ENCODE results near the gene HS6ST3. TPM values are rescaled to one million over a fixed set of nuclear protein-coding genes. Genes with fewer than 3 reads are reported as not detected.

HS6ST3 gene
- total and polyA plus RNA-seq, 2 experiments from 2014 or later: 2.2 to 2.7 TPM

- Histone ChIP-seq H2AFZ (no peak overlapping the region), H3K27me3 (no peaks in the 10 kb centered on the region), H3K4me2 (no peak overlapping the region), H3K4me3 (no peak overlapping the region), H3K9me3 (ENCODE audit: low read depth) (no peaks in the 10 kb centered on the region), H3K9me2 (replicated peaks; ENCODE audit: insufficient read depth) (no peaks in the 10 kb centered on the region), H3K27ac (no peak overlapping the region), H3K79me2 (no peaks in the 10 kb centered on the region), H3K4me1 (ENCODE audit: insufficient read depth) (no peaks in the 10 kb centered on the region), H3K36me3 (replicated peaks; ENCODE audit: insufficient read depth, low read depth) (no peaks in the 10 kb centered on the region), H4K20me1 (ENCODE audit: insufficient read depth, poor library complexity, severe bottlenecking) (no peaks in the 10 kb centered on the region)
- no peak for DNase-seq (ENCODE audit: low spot score)
- TF ChIP-seq CTCF (IDR thresholded peaks at IDR 0.05; ENCODE audit: poor library complexity): no peak
- no peak for TF ChIP-seq EZH2 (IDR thresholded peaks at IDR 0.05; ENCODE audit: borderline replicate concordance)
- no peak for TF ChIP-seq EZH2phosphoT487 (IDR thresholded peaks at IDR 0.05; ENCODE audit: low read depth, severe bottlenecking, unreplicated experiment)
- WGBS (ENCODE audit: low lambda C conversion rate, missing lambda C conversion rate): 44% methylated on average over 7 of the region's 7 CpGs
Measured at GRCh38 chr13:96294930-96295881, 205.3 kb downstream of the HS6ST3 start.

GRCh38 chr13:96297360-96297759 lies 207.5 kb downstream of the HS6ST3 start:
- H3K9me3 ChIP-seq (ENCODE audit: low read depth): no peaks in the 10 kb centered on the region
- no peak overlapping the region for H3K27ac ChIP-seq
- H3K9me2 ChIP-seq (replicated peaks; ENCODE audit: insufficient read depth): no peaks in the 10 kb centered on the region
- 71% methylated on average over 3 of the region's 3 CpGs for WGBS (ENCODE audit: low lambda C conversion rate, missing lambda C conversion rate)
- H4K20me1 ChIP-seq (ENCODE audit: insufficient read depth, poor library complexity, severe bottlenecking): no peaks in the 10 kb centered on the region
- no peak overlapping the region for H3K4me2 ChIP-seq
- H3K79me2 ChIP-seq: no peaks in the 10 kb centered on the region
- no peak for DNase-seq (ENCODE audit: low spot score)
- H3K4me3 ChIP-seq: no peak overlapping the region
- TF ChIP-seq EZH2phosphoT487 (IDR thresholded peaks at IDR 0.05; ENCODE audit: low read depth, severe bottlenecking, unreplicated experiment): no peak
- no peak for TF ChIP-seq CTCF (IDR thresholded peaks at IDR 0.05; ENCODE audit: poor library complexity)
- no peaks in the 10 kb centered on the region for H3K36me3 ChIP-seq (replicated peaks; ENCODE audit: insufficient read depth, low read depth)
- no peaks in the 10 kb centered on the region for H3K4me1 ChIP-seq (ENCODE audit: insufficient read depth)
- no peaks in the 10 kb centered on the region for H3K27me3 ChIP-seq
- H2AFZ ChIP-seq: no peak overlapping the region

GRCh38 chr13:96299235-96299634 lies 209.3 kb downstream of the HS6ST3 start:
- H3K27me3 ChIP-seq: no peaks in the 10 kb centered on the region
- DNase-seq (ENCODE audit: low spot score): no peak
- H3K9me3 ChIP-seq (ENCODE audit: low read depth): no peaks in the 10 kb centered on the region
- H3K4me1 ChIP-seq (ENCODE audit: insufficient read depth): no peaks in the 10 kb centered on the region
- H4K20me1 ChIP-seq (ENCODE audit: insufficient read depth, poor library complexity, severe bottlenecking): no peaks in the 10 kb centered on the region
- H3K27ac ChIP-seq: no peak overlapping the region
- WGBS (ENCODE audit: low lambda C conversion rate, missing lambda C conversion rate): 85% methylated on average over 4 of the region's 4 CpGs
- no peak overlapping the region for H3K4me3 ChIP-seq
- H2AFZ ChIP-seq: no peak overlapping the region
- TF ChIP-seq CTCF (IDR thresholded peaks at IDR 0.05; ENCODE audit: poor library complexity) (no peak), EZH2 (IDR thresholded peaks at IDR 0.05; ENCODE audit: borderline replicate concordance) (no peak), EZH2phosphoT487 (IDR thresholded peaks at IDR 0.05; ENCODE audit: low read depth, severe bottlenecking, unreplicated experiment) (no peak)
- no peak overlapping the region for H3K4me2 ChIP-seq
- no peaks in the 10 kb centered on the region for H3K9me2 ChIP-seq (replicated peaks; ENCODE audit: insufficient read depth)
- no peaks in the 10 kb centered on the region for H3K79me2 ChIP-seq
- H3K36me3 ChIP-seq (replicated peaks; ENCODE audit: insufficient read depth, low read depth): no peaks in the 10 kb centered on the region

Measured in hepatocyte (in vitro differentiated cells).